ENCODE data around the gene PTTG1IP.

GRCh38 chr21:44814498-44815023 is 58.9 kb downstream of the PTTG1IP start:
- TF ChIP-seq EZH2 (IDR thresholded peaks at IDR 0.05; ENCODE audit: low read length, missing control alignments) (no peak), CTCF (conservative IDR thresholded peaks at IDR 0.05 in 1 of 2, IDR thresholded peaks at IDR 0.05 in 1 of 2; ENCODE audit: low read depth in 1 of 2, low read length in 2 of 2) (no peak)
